ENCODE results near the gene ZDHHC14.
"Not testable (repeated sequence)": the region's sequence is repeated elsewhere in the genome, so short reads cannot be mapped to it uniquely, and the experiment has no call there.

The ZDHHC14 gene

DNA sequence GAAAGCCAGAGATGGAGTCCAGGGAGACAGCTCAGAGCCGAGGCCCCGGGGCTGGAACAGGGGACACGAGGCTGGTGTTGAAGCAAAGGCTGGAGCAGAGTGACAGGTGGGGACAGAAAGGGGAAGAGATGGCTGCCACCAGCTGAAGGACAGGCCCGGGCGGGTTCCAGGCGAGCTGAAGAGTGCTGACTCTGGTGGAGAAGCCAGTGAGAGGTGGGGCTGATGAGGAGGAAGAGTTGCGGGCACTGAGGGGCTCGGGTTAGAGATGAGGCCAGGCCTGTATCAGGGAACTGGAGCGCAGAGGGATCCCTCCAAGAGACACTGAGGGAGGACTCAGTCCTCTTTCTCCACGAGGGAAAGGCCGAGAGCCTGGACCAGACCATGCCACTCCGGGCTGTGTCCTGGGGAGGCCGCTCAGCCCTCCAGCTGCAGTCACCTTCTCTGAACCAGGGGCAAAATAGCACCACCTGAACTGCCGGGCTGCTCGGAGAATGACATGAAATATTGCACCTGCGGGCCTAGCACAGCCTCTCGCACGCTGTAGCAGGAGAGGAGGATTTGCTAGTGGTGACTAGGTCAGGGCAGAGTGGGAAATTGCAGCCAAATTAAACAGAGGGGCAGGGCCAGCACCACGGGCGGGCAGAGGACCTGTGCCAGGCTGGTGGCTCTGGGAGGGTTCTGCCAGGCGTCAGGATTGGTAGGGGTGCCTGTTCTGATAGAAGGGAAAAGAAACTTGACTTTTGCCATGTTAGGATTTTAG is 175.9 kb downstream of the ZDHHC14 start:
- Histone ChIP-seq H3K4me3 (replicated peaks; ENCODE audit: insufficient read depth, low read length) (no peak overlapping the region), H3K27me3 (ENCODE audit: insufficient read depth, poor library complexity, severe bottlenecking) (no peaks in the 10 kb centered on the region), H3K27ac (replicated peaks) (no peak overlapping the region)
- DNase-seq (ENCODE audit: low read depth in 1 of 2, low spot score in 1 of 2): no peak
- peak; percentile 11; the same call in 1 of the 2 replicates for TF ChIP-seq SPI1 (IDR thresholded peaks at IDR 0.05; ENCODE audit: borderline replicate concordance, low read depth)
- TF ChIP-seq POLR2AphosphoS5 (IDR thresholded peaks at IDR 0.05; ENCODE audit: low read depth): no peak

- no peak overlapping the region for H3K27ac ChIP-seq (replicated peaks)
- DNase-seq (ENCODE audit: low read depth in 1 of 2, low spot score in 1 of 2): no peak
- no peak overlapping the region for H3K4me3 ChIP-seq (replicated peaks; ENCODE audit: insufficient read depth, low read length)
- no peaks in the 10 kb centered on the region for H3K27me3 ChIP-seq (ENCODE audit: insufficient read depth, poor library complexity, severe bottlenecking)
- no peak for TF ChIP-seq GABPA (IDR thresholded peaks at IDR 0.05; ENCODE audit: low read depth)
- 0 out of 2 replicates have a peak, but pooled peaks have one; percentile 10 for TF ChIP-seq SPI1 (IDR thresholded peaks at IDR 0.05; ENCODE audit: borderline replicate concordance, low read depth)
These were observed 176.6 kb downstream of the ZDHHC14 start for GRCh38 chr6:157557559-157557958.

DNA sequence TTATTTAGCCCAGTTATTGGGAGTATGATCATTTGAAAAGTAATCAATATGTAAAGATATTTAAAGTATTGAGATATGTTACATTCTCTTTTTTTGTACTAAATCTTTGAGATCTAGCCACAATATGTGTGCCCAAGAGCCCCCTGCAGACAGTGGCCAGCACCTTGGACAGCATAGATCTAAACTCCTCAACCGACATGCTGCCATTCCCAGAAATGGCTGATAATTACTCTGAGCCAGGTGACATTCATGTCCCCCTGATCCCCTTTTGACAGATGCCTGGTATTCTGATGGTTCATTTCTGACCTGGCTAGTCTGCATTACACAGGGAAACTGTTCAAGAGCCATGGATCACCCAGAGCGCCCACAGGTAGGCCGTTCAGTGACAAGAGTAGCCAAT is 177.1 kb downstream of the ZDHHC14 start:
- Histone ChIP-seq H3K27me3 (ENCODE audit: insufficient read depth, poor library complexity, severe bottlenecking) (no peaks in the 10 kb centered on the region), H3K27ac (replicated peaks) (no peak overlapping the region), H3K4me3 (replicated peaks; ENCODE audit: insufficient read depth, low read length) (no peak overlapping the region)
- no peak for DNase-seq (ENCODE audit: low read depth in 1 of 2, low spot score in 1 of 2)
- TF ChIP-seq REST (IDR thresholded peaks at IDR 0.05; ENCODE audit: insufficient replicate concordance, low read depth): peak; percentile 92
- TF ChIP-seq POLR2AphosphoS5 (IDR thresholded peaks at IDR 0.05; ENCODE audit: low read depth): no peak

GRCh38 chr6:157558487-157559200 is 177.7 kb downstream of the ZDHHC14 start:
- Histone ChIP-seq H3K27ac (replicated peaks) (no peak overlapping the region), H3K4me3 (replicated peaks; ENCODE audit: insufficient read depth, low read length) (no peak overlapping the region), H3K27me3 (ENCODE audit: insufficient read depth, poor library complexity, severe bottlenecking) (no peaks in the 10 kb centered on the region)
- TF ChIP-seq POLR2AphosphoS5 (IDR thresholded peaks at IDR 0.05; ENCODE audit: low read depth): no peak
- TF ChIP-seq REST (IDR thresholded peaks at IDR 0.05; ENCODE audit: insufficient replicate concordance, low read depth): no peak
- TF ChIP-seq, protein P1, sequence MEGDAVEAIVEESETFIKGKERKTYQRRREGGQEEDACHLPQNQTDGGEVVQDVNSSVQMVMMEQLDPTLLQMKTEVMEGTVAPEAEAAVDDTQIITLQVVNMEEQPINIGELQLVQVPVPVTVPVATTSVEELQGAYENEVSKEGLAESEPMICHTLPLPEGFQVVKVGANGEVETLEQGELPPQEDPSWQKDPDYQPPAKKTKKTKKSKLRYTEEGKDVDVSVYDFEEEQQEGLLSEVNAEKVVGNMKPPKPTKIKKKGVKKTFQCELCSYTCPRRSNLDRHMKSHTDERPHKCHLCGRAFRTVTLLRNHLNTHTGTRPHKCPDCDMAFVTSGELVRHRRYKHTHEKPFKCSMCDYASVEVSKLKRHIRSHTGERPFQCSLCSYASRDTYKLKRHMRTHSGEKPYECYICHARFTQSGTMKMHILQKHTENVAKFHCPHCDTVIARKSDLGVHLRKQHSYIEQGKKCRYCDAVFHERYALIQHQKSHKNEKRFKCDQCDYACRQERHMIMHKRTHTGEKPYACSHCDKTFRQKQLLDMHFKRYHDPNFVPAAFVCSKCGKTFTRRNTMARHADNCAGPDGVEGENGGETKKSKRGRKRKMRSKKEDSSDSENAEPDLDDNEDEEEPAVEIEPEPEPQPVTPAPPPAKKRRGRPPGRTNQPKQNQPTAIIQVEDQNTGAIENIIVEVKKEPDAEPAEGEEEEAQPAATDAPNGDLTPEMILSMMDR (IDR thresholded peaks at IDR 0.05; ENCODE audit: insufficient read depth, low read length): no peak
- TF ChIP-seq SPI1 (IDR thresholded peaks at IDR 0.05; ENCODE audit: borderline replicate concordance, low read depth): no peak
- no peak for TF ChIP-seq GABPA (IDR thresholded peaks at IDR 0.05; ENCODE audit: low read depth)
- DNase-seq (ENCODE audit: low read depth in 1 of 2, low spot score in 1 of 2): no peak

- no peak overlapping the region for H3K27ac ChIP-seq (replicated peaks)
- TF ChIP-seq POLR2AphosphoS5 (IDR thresholded peaks at IDR 0.05; ENCODE audit: low read depth): no peak
- DNase-seq (ENCODE audit: low read depth in 1 of 2, low spot score in 1 of 2): no peak
- no peak overlapping the region for H3K4me3 ChIP-seq (replicated peaks; ENCODE audit: insufficient read depth, low read length)
- no peaks in the 10 kb centered on the region for H3K27me3 ChIP-seq (ENCODE audit: insufficient read depth, poor library complexity, severe bottlenecking)
These were observed 178.3 kb downstream of the ZDHHC14 start for GRCh38 chr6:157559201-157559756.

- DNase-seq (ENCODE audit: low read depth in 1 of 2, low spot score in 1 of 2); H3K4me3 ChIP-seq (replicated peaks; ENCODE audit: insufficient read depth, low read length); H3K27me3 ChIP-seq (ENCODE audit: insufficient read depth, poor library complexity, severe bottlenecking); H3K27ac ChIP-seq (replicated peaks): not testable (repeated sequence)
These were observed 179.1 kb downstream of the ZDHHC14 start for GRCh38 chr6:157560063-157560462.
